Stimulated activated CD8-positive, alpha-beta memory T cell treated with anti-CD3 and anti-CD28 coated beads, Interleukin-7, amount 100 ng/mL, for 48 hours (primary cell): ENCODE measurements around the gene NBPF1.
A peak's percentile ranks its signal among the peaks of the same experiment; 100 is the strongest.
"Not testable (repeated sequence)": the region's sequence is repeated elsewhere in the genome, so short reads cannot be mapped to it uniquely, and the experiment has no call there.

Source experiments
- DNase-seq, 2 donors: peaks; one replicate each; pipeline ENCODE4 v3.0.0-alpha.2; 2020; ENCODE audit warnings: low read depth in 1 of 2; ENCODE audit errors: extremely low read depth in 1 of 2

Gene NBPF1

GRCh38 chr1:16519255-16519951, 94.0 kb downstream of the NBPF1 start:
- DNase-seq, result not testable (repeated sequence)

- DNase-seq, result not testable (repeated sequence)
These were observed 94.5 kb downstream of the NBPF1 start for GRCh38 chr1:16518913-16519254.

- DNase-seq, result not testable (repeated sequence)
These were observed 96.5 kb downstream of the NBPF1 start for GRCh38 chr1:16516694-16517410.

- peak in 1 of 2 donors; percentile 61 for DNase-seq
These were observed 99.0 kb downstream of the NBPF1 start, which contains the start of gene RNU1-1 for GRCh38 chr1:16514107-16515055. TSS of gene RNU1-1 (minus strand) at chr1:16514285.

GRCh38 chr1:16513412-16514106, 99.8 kb downstream of the NBPF1 start:
- peak; percentile 53 to 57 for DNase-seq

- not testable (repeated sequence) for DNase-seq
These were observed 100.5 kb downstream of the NBPF1 start for GRCh38 chr1:16512624-16513411.
